Activated T-helper 9 cell treated with anti-CD3 and anti-CD28 coated beads, Interleukin-2, amount 50 U/mL, for 16 hours (primary cell): Measurements from ENCODE around the gene OPRL1.

Experiments
- DNase-seq: peaks from one replicate; pipeline ENCODE4 v3.0.0-alpha.2; 2020; ENCODE audit warnings: low read depth

OPRL1 gene

DNA sequence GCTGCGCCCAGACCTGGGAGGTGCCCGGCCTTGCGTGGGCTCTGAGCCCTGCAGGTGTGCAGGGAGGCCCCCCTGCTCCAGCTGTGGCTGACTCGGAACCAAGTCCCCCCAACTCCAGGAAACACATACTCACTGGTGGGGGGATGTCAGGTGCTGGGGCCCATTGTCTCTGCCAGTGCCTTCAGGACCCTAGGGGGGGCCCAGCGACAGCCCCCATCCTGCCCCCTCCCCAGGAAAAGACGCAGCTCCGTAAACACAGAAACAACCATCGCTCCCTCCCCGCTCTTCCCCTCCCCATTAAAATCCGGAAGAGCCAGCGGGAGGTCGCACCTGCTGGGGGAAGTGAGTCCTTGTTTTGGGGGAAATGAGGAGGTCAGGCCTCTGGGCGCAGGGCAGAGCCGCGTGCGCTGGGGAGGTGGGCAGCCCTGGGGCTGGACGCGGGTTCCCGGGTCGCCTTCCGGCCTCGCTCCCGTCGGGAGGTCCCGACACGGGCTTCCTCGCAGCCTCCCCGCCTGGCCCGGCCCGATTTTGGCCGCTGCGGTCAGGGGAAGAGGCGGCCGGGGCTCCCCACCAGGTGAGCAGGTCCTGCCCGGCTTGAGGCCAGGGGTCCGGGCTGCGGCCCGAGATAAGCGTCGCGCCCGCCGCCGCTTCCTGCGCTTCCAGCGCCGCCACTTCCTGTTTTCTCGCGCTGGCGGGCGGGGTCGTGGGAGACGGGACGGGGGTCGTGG, 37.7 kb upstream of the OPRL1 start:
- no peak for DNase-seq

DNA sequence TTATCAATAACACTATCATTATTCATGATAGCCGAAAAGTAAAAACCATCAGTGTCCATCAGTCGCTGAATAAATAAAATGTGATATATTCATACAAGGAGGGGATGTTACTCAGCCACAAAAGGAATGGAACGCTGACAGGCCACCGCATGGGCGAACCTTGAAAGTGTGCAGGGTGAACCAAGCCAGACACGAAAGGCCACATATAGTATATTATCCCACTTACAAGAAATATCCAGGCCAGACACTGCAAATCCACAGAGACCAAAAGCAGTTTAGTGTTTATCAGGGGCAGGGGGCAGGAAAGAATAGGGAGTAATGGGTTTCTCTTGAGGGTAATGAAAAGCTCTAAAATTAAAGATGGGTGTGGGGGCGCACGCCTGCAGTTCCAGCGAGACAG, 36.1 kb upstream of the OPRL1 start:
- DNase-seq: no peak

DNA sequence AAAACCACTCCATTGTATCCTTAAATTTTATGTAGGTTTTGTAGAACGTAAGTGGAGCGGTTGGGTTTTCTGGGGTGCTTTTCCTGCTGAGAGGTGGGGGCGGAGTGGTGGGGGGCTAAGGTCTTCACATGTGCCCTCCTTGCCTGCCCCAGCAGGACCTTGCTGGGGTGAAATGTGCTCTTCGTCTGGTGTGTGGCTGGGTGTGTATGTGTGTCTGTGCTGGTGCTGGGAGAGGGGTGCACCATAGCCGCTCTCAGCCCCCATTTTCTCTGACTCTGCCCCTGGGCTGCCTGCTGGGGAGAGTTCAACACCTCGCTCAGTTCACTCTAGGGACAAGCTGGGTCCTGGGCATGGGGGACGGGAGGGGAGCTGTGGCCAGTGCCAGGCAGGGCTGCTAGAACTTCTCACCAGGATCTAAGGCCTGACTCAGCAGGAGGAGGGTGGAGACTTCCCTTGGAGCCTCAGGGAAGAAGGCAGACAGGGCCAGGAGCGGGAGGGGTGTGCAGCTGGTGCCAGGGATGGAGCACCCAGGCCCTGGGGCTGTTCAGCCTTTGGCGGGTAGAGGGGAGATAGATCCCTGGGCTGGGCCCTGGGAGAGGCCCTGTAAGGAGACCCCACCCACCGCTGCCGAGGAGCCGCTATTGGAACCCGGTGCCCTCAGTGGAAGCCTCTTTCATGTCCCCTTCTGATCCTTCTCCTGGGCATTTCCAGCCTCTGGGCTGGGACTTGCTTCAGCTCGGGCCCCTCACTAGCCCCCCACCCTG, 35.2 kb upstream of the OPRL1 start:
- no peak for DNase-seq

DNA sequence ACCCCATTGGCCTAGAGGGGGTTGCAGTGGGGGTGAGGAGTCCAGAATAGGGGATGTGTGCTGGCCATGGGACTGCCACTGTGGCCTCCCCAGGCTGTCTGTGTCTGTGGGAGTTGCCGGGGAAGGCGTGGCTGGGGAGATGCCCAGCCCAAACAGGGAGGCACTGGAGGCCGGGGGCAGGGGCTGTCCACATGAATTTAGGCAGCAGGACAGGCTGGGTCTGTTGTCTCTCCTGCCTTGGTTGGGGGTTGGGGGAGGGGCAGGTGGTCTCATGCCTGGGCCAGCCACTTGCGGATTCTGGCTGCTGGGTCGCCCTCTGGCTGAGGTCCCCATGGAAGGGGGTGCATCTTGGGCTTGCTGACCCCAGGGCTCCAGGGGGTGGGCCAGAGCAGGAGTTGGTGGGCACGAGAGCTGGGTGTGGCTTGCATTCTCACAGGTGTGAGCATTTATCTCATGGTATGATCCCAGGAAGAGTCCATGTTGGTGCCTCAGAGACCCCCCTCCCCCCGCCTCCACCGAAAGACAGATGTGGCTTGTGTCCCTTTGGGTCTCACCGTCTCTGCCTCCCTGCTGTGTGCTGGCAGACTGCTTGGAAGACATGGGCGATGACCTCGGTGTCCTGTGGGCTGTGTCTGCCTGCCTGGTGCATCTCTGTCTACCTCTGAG, 34.4 kb upstream of the OPRL1 start:
- no peak for DNase-seq

DNA sequence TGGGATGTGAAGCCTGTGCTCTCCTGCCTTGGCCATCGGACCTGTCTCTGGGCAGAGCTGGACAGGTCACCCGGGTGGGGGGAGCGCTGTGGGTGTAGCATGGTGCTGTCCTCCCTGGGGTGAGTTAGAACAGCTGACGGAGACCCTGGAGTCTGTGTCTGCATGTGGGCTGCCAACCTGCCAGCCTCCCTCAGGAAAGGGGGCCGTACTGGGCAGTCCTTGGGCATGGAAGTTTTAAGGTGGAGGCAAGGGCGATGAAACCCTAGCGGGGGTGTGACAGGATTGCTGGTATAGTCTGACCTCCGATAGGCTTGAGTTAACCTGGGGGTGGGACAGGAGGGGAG, 32.9 kb upstream of the OPRL1 start:
- no peak for DNase-seq

DNA sequence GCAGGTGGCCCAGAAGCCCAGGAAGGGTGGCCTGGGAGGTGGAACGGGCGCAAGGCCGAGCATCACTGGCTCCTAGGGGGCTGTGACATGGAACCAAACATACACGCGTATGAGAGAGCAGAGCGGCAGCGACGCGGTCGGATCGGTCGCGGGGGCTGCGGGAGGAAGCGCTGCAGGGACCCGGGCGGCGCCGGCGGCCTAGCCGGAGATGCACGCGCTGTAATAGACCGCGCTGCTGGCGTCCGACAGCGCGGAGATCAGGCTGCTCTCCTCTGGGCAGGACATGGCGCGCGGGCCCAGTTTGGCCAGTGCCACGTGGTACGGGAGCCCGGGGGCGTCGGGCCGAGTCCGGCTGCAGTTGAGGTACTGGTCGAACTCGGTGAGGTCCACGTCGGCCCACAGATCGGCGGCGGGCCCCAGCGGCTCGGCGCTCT, 31.9 kb upstream of the OPRL1 start:
- no peak for DNase-seq

DNA sequence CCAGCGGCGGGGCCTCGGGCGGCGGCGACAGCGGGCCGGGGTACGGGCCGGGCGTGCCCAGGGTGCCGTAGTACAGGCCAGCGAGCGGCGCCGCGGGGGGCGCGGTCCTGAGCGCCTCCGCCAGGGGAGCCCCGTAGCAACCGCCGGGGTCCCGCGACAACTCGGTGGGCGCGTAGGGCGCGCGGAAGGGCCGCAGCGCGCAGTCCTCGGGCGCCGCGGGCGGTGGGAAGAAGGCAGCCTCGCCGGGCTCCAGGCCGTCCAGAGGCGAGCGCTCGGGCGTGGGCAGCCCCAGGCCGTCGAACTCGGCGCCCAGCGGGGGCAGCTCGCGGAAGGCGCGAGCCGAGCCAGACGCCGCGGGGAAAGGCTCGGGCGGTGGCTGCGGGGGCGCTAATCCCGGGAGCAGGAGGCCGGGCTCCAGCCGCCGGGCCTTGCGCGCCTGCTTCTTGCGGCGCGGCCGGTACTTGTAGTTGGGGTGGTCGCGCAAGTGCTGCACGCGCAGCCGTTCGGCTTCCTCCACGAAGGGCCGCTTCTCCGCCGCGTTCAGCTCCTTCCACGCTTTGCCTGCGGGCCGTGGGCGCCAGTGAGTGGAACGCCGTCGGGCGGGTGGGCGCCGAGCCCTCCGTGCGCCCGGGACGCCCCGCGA, 31.4 kb upstream of the OPRL1 start:
- no peak for DNase-seq

DNA sequence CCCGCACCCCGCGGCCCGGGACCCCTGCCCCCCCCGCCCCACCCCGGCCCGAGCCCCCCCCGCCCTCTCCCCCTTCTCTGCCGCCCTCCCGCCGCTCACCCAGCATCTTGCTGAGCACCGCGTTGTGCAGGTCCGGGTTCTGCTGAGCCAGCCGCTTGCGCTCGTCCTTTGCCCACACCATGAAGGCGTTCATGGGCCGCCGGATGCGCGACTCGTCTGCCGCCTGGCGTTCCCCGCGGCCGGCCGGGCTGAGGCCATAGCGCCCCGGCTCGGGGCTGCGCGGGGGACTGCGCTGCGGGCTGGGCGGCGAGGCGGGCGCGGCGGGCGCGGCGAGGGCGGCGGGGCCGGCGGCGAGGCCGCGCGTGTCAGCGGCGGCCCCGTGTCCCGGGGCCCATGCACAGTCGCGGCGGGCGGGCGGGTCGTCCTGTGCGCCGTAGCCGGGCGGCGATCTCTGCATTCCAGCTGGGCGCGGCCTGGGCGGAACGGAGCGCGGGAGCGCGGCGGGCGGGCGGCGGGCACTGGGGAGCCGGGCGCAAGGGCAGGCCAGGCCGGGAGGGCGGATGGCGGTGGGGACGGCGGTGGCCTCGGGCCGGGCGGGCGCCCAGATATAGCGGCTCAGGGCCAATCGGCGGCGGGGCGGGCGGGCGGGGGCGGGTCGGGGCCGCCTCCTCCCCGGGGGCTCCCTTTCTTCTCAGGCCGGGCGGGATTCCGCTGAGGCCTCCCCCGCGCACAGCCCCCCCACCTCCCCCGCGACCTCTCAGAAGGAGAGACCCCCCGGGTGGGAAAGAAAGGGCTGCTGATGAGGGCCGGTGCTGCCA, 30.6 kb upstream of the OPRL1 start, which contains the start of gene SOX18:
SOX18 (minus strand) TSS at position 580 of the 818 bp plus-strand sequence; CDS start at position 457, 123 bp downstream.
- no peak for DNase-seq

DNA sequence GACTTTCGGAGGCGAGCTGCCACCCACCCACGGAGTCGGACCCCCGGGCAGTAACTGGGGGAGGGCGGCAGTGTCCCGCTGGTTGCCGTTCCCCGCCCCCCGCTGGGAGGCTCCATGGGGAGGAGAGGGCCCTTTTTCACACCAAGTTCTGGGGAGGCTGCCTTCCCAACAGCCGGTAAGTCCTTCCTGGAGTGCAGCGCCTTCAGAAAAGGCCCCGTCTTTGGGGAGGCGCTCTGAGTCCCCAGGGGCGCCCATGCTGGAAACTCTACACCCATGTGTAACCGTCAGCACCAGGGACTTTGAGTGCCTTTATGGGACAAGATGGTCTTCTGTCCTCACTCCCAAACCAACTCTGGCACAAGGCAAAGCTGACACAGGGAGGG, 30.0 kb upstream of the OPRL1 start:
- DNase-seq: no peak

DNA sequence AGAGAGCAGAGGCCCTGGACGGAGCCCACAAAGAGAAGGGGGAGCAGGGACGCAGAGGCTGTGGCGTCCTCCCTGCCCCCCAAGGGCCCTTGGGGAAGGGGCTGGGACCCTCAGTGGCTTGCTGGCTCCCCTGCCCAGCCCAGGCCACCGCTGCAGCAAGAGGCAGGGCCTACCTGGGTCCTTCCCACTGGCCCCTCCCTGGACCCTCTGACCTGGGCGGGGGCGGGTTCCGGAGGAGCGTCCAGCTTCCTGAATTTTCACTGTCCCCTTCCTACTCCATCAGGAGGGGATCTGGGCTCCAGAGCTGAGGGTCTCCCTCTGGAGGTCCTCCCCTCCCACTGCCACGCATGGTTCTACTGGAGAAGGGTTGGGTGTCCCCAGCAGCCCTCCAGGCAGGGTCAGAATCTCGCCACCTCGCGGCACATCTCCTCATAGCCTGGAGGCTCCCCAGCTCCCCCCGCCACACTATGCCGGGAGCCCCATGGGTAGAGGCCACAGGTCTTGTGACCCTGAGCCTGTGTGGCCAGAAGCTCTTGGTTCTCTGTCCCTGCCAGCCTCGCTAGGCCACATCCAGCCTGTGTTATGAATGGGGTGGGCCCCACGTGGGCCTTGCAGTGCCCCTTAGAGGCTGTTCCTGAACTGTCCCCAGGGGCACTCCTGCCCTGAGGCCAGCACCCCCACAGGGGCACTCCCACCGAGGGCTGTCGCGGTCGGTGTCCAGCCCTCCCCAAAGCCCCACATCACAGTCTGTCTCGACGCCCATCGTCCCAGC, 29.4 kb upstream of the OPRL1 start:
- DNase-seq: no peak

DNA sequence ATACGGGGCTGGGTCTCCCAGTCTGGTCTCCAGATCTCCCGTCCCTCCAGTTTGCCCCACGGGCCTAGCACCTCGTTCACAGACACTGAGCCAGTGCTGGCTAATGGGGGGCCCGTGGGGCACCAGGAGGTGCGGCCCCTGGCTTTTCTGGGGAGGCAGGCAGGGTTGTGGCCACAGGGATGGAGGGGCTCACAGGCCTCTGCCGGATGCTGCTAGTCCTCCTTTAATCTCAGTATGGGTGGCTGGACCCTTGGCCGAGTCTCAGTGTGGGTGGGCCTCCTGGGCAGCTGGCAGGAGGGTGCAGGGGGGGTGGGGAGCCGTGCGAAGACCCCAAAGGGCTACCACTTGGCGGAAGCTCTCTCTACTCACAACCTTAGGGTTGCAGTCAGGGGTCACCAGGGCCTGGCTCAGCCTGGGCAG, 28.8 kb upstream of the OPRL1 start:
- no peak for DNase-seq

DNA sequence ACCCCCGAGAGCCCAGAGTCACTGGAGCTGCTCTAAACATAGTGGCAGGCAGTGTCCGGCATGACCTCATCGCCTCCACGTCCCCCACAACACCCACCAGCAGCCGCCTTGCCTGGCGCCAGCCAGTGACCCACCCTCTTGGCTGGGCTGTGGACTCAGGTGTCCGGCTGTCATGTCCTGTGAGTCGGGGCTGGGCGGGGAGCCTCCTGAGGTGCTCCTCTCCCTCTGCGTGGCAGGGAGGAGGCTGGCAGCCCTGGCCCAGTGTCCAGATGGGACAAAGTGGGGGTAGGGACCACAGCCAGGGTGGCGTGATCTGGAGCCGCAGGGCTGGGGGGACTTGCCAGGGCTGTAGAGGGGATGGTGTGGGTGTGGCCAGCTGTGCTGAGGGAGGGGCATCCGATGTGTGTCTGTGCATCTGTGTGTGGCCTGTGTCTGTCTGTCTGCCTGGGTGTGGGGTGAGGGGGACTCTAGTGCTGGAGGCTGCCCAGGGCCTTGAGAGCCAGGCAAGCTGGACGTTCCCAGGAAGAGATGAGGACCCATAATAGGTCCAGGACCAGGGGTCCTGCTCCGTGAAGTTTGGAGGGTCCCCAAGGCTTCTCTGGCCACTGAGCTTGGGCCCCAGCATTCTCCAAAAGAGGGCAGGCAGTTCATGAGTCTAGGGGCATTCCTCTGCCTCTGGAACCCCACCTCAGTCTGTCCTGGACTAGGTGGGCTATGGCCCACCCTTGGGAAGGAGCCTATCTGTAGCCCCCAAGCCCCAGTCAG, 28.1 kb upstream of the OPRL1 start:
- no peak for DNase-seq

DNA sequence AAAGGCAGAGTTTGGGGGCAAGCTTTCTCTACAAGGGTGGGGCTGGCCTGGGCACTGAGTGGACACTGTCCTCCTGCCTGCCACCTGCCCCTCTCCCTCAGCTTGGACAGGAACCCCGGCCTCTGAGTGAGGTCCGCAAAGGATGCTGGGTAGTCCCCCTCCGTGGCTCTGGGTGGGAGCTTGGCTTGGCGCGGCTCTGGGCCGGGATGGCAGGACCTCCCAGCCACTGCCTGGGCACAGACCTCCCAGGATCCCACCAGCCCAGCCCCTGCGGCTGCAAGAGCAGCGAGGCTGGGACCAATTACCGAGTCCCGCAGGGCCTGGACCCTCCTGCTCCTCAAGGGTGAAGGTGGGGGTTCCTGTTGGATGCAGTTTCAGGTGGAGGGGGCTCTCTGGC, 27.6 kb upstream of the OPRL1 start:
- no peak for DNase-seq

DNA sequence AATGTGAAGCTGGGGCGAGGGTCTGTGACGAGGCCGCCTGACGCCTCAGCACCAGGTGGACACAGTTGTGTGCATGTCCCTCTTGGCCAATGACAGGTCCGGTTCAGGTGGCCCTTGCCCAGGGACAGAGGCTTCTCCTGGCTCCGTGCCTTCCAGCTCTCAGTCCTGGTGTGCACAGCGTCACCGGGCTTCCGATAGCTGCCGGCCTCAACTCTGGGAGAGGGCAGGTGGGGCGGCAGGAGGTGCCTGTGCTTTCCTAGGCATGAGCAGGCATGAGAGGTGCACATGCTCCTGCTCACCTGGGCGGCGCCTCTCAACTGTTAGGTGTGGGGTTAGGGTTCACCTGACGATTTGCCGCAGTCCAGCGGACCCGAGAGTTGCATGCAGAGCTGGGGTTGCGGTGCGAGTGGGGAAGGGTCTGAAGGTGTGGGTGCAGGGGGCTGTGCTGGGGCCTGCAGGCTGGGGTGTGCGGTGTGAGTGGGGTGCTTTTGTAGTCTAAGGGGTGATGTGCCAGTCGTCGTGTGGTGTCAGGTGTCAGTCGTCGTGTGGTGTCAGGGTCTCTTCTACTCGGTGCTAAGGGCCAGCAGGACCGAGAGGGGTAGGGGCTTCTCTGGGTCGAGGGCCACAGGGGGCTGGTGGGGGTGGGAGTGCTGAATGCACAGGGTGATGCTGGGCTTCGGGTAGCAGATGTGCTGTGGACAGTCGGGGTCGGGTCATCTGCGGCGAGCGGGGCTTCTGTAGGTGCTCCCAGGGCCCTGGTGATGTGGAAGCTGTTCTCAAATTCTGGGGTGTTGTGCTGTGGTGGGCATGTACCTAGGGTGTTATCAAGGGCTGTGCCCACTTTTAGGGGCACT, 26.7 kb upstream of the OPRL1 start:
- DNase-seq: no peak

DNA sequence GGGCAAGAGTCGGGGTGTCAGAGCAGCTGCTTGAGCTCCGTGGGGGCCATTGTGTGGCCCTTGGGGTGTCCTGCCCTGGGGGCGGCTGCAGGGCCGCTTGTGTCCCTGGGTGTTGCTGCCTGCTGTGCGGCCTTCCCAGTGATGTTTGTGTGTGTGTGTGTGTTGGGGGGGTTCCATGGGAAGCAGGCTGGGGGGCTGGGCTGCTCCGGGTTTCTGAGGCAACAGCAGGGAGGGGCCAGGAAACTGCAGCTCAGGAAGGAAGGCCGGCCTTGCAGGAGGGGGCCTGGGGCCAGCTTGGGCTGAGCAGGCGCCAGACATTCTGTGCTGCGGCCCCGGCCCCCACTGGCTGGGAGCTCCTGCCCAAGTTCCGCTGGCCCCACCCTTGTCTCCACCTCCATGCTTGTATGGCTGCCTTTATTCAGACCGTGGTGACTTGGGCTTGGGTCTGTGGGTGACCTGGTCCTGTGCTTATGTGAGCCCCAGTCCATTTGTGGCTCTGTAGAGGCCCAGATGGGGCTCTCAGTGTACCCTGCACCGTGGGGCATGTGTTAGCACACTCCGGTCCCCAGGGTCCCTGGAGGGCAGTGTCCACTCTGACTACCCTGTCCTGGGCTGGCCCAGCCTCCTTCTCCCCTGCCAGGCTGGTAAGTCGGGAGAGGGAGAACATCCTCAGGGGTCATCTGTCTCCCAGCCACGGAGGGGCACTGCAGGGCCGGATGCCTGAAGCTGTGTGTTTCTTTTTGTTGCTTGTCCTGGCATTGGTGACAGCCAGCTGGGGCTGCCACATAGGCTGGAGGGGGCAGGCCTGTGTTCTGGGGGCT, 25.8 kb upstream of the OPRL1 start:
- no peak for DNase-seq

DNA sequence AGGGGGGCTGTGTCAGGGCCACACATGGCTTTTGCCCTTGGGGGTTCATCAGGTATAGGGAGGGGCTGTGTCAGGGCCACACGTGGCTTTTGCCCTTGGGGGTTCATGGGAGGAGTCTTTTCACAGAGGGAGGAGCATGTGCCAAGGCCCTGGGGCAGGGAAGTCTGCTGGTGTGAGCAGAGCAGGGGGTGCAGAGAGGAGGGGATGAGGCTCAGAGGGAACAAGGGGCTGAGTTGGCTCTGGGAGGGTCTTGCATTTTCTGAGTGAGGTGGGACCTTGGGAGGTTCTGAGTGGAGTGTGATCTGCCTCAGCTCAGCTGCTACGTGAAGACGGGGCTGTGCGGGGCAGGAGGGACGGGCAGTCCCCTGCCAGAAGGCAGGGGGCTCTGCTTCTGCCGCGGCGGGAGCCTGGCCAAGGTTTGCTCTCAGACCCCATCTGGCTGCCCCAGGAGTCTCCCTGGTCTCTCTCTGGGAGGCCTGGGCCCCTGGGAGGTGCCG, 24.4 kb upstream of the OPRL1 start:
- no peak for DNase-seq

DNA sequence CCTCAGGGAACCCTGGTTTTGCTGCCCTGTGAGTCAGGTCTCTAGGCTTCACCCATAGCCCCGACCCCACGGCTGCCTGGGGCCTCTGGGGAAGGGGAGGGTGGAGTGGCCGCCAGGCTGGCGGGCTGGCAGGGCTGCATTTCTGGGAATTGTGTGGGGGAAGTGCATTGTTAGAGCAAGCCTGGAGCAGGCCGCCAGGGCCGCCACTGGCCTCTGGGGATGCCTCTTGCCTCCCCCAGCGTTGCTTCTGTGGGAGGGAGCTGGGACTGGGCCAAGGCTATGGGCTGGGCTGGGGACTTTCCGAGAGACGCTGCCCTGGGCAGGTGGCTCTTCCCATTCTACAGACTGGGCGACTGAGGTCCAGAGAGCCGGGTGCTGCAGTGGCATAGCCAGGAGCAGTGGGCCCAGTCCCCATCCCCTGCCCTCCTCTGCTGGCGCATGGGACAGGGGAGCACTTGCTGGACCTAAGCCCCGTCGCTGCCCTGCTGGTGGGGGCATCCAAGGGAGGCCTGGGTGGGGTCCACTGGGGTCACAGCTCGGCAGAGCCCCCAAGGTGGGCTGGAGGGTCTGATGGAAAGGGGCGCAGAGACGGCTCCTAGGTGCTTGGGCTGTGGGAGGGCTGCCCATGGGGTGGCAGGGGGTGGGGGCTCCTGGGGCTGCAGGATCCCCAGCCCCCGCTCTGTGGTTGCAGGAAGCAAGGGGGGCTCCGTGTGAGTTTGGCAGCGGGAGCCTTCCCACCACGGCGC, 23.8 kb upstream of the OPRL1 start:
- no peak for DNase-seq

DNA sequence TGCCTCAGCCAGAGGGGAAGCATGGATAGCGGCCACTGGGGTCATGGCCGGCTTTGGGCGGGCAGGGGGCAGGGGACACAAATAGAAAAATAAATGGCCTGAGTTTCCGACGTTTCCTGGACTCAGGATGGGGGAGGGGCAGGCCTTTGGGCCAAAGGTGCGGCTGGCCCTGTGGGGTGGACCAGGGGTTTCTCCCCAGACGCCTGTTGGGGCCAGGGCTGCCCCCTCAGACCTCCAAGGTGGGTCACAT, 23.3 kb upstream of the OPRL1 start:
- no peak for DNase-seq
